SHP77 (cell line): ENCODE data around the gene NOS1.
A peak's percentile ranks its signal among the peaks of the same experiment; 100 is the strongest.
"Not testable (repeated sequence)": the region's sequence is repeated elsewhere in the genome, so short reads cannot be mapped to it uniquely, and the experiment has no call there.

Experiments used
- DNase-seq, 2 experiments: peaks; one replicate each; lab custom pipeline; 2025; lab: John Stamatoyannopoulos, UW

Gene NOS1

GRCh38 chr12:117361347-117361751, at the start of gene NOS1:
NOS1 (minus strand) TSS chr12:117361626; CDS start chr12:117331069, 30,557 bp downstream.
- no peak for DNase-seq

DNA sequence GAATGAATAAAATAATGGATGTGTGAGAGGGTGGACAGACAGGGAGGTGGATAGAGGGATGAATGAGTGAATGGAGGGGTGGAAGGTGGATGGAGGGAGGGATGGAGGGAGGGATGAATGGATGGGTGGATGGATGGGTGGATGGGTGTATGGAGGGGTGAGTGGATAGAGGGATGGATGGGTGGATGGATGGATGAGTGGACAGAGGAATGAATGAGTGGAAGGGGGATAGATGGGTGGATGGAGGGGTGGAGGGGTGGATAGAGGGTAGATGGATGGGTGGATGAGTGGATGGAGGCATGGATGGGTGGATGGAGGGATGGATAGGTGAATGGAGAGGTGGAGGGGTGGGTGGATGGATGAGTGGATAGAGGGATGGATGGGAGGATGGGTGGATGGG, 47.9 kb upstream of the NOS1 start:
- DNase-seq: no peak

- DNase-seq: no peak
Observed at GRCh38 chr12:117408161-117408791, 46.9 kb upstream of the NOS1 start.

- no peak for DNase-seq
Observed at GRCh38 chr12:117404940-117405339, 43.5 kb upstream of the NOS1 start.

GRCh38 chr12:117404203-117404853, 42.9 kb upstream of the NOS1 start:
- DNase-seq: no peak

- DNase-seq: no peak
Observed at GRCh38 chr12:117403586-117404139, 42.2 kb upstream of the NOS1 start.

DNA sequence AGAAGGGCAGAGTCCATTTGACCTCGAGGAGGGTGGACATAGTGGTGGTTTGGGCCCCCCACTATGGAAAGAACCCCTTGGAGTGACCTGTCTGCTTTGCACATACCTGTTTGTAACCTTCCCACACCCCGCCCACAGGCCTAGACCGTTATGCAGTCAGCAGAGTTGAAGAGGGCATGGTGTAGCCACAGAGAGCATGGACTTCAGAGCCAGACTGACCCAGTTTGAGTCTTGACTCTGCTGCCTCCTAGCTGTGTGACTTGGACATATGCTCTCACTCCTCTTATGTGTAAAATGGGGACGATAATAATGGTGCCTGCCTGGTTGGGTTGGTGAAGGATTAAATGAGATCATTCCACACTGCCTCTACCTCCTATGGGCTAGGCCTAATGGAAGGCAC, 40.9 kb upstream of the NOS1 start:
- no peak for DNase-seq

- no peak for DNase-seq
Observed at GRCh38 chr12:117400912-117401311, 39.5 kb upstream of the NOS1 start.

DNA sequence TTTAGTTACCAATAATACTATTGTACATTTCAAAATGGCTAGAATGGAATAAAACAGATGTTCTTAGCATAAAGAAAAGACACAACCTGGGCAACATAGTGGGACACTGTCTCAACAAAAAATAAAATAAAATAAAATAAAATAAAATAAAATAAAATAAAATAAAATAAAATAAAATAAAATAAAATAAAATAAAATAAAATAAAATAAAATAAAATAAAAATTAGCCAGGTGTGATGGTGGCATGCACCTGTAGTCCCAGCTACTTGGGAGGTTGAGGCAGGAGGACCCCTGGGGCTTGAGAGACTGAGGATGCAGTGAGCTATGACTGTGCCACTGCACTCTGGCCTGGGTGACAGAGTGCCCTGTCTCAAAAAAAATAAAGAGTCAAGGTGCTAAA, 37.1 kb upstream of the NOS1 start:
- DNase-seq: not testable (repeated sequence)

DNA sequence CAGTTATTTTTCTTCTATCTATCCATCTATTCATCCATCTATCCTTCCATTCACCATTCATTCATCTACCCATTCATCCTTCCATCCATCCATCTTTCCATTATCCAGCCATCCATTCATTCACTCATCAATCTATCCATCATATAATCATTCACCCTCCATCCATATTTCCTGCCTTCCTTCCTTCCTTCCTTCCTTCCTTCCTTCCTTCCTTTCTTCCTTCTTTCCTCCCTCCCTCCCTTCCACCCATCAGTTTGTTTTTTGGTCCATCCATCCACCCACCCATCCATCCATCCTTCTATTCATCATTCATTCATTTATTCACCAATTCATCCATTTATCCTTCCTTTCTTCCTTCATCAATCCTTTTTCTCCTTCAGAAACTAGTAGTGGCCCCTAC, 34.3 kb upstream of the NOS1 start:
- no peak for DNase-seq

DNA sequence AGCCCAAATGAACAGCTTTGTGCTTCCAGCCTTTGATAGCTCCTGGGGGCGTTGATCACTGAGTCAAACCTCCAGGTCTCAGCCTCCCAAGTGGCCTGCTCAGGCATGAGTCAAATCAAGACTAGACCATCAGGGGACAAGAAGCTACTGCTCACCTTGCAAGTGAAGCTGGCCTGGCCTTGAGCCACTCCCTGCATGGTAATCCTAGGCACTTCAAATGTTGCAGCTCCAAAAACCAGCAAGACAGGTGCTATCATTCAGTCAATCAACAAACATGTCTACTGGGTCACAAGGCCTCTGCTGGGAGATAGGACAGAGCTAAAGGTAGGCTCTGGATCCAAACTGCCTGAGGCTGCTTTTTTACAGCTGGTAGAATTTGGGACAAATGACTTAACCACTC, 33.1 kb upstream of the NOS1 start:
- no peak for DNase-seq

- DNase-seq: no peak
Observed at GRCh38 chr12:117393656-117394055, 32.2 kb upstream of the NOS1 start.

DNA sequence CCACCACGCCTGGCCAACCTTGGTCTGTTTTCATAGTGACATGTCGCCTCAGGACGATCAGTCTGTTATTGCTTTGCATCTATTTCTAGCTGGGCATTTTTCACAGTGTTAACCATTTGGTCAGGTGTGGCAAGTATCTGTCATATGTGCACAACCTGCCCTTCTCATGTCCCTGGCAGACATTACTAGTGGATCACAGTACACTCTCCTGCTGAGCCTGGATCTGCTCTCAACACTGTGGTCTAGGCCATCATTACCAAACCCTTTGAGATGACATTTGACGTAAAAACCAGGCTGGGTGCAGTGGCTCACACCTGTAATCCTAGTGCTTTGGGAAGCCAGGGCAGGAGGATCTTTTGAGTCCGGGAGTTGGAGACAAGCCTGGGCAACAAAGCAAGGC, 29.4 kb upstream of the NOS1 start:
- DNase-seq: no peak

GRCh38 chr12:117388951-117389446, 27.6 kb upstream of the NOS1 start:
- DNase-seq: no peak

- no peak for DNase-seq
Observed at GRCh38 chr12:117387832-117388231, 26.4 kb upstream of the NOS1 start.

DNA sequence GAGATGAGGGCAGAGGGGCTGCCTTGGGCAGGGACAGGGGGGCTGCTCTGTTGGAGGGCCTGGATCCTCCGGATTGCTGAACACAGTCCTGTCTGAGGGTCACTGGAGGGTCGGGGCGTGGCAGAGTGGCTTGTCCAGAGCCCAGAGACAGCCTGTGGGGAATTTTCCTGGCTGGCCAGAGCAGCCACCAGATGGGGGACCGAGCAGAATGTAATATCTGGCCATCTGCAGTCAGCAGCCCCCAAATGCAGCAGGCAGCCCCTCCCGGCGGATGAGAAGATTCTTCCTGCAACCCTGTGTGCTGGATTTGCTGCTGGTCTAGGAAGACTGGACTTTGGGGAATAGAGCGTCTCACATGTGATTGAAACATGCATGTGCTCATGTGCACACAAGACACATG, 23.3 kb upstream of the NOS1 start:
- no peak for DNase-seq

DNA sequence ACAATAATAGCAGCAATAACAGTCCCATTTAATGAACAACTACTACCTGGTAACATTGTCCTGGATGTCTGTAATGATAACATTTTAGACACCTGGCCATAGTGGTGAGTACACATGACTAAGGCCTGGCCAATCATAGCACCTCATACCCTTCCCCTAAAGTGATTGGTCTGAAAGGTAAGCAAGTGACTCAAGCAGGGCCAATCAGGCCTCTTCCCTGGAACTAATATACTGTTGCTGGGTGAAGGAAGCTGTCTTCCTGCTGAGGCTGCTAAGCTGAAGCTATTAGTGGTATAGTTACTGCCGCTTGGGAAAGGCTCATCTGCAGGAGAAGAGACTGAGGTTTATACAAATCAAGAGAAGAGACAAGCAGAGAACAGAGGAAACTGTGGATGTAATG, 18.7 kb upstream of the NOS1 start:
- DNase-seq: peak in 1 of 2 experiments; percentile 31

- peak; percentile 56 to 59 for DNase-seq
Observed at GRCh38 chr12:117377758-117378157, 16.3 kb upstream of the NOS1 start.

DNA sequence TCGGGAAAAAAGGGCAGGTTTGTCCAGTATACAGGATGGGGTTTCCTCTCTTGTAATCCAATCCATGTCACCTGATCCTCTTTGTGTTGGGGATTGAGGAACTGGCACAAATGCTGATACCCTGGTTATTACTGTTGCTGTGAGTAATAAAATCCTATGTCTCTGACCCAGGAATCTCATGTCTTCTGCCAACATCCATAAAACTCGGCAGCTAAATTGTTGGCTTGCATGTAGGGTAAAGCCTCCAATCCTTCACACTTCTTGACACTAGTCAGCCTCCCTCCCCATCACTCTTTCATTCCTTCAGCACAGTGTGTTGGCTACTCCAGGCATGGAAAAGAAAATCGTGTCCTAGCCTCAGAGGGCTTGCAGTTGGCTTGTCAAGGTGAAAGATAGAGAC, 9.2 kb upstream of the NOS1 start:
- no peak for DNase-seq

- not testable (repeated sequence) for DNase-seq
Observed at GRCh38 chr12:117370000-117370399, 8.6 kb upstream of the NOS1 start.

DNA sequence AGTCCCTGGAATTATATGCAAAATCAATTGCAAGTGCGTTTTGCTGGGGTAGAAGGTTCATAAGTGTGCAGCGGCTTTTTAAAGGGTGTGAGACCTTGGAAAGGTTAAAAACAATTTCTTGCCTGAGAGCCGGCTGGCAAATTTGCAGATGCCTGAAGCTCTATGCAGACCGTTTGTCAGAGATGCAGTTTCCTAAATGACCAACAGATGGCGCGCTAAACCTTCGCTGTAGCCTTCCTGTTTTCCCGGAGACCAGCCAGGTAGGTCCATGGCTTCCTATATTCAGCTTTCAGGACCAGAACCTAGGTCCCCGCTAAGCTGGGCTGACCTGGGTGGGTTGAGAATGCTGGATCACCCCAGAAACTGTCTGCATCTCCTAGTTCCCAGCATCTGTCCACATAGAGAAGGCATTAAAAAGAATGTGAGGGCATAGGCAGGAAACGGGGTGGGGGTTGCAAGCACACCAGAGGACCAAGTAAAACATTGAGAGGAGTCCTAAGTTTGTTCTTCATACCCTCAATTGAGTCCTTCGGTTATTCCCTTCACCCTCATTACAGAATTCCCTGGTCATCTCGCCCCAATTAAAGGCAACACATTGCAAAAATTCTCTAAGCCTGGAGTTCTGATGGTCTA, 5.7 kb upstream of the NOS1 start:
- peak; percentile 69 to 79 for DNase-seq

- no peak for DNase-seq
Observed at GRCh38 chr12:117365049-117365616, 3.7 kb upstream of the NOS1 start.
